Ramos (cell line): ENCODE data around the gene BHMT.
"Not testable (repeated sequence)": the region's sequence is repeated elsewhere in the genome, so short reads cannot be mapped to it uniquely, and the experiment has no call there.

Experiments used
- in situ Hi-C: fragments of 300-500 bp; cut with MboI; formaldehyde crosslinking; loops from one replicate; pipeline ENCODE4 v1.14.3; 2022; ENCODE audit warnings: low sequenced_read_pairs; ENCODE audit not compliant: unreplicated experiment

Gene BHMT

DNA sequence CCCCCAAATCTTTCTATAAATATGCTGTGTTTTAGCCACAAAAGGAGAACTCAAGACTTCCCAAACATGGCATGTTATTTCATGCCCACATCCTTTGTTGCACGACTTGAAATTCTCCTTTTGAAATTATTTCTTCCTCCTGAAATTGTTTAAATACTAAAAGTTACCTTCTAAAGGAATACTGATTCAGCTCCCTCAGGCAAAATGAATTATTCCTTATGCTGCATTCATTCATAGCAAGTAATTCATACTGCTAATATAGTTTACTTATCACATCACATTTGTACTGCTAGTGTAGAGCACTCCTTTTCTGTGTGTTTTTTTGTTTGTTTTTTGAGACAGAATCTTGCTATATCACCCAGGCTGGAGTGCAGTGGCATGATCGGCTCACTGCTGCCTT lies 45.7 kb downstream of the BHMT start:
- in situ Hi-C loops: no loop called here

DNA sequence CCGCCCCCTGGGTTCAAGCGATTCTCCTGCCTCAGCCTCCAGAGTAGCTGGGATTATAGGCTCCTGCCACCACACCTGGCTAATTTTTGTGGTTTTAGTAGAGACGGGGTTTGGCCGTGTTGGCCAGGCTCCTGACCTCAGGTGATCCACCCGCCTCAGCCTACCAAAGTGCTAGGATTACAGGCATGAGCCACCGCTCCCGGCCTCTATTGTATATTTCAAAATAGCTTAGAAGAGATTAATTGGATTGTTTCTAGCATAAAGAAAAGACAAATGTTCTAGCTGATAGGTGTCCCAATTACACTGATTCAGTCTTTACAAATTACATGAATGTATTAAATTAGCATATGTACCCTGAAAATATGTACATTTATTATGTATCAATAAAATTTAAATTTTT lies 50.0 kb downstream of the BHMT start:
- in situ Hi-C loops: not testable (repeated sequence)

DNA sequence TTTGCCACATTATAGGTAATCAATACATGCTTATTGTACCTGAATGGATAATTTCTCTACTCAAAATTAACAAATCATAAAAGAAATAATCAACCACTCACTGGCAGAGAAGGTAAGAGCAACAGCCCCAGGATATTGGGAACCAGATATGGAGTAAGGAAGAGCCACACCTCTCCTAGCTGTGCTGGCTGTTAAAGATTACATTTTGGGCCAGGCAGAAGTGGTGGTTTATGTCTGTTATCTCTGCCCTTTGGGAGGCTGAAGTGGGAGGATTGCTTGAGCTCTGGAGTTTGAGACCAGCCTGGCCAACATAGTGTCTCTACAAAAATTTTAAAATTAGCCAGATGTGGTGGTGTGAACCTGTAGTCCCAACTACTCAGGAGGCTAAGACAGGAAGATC lies 56.4 kb downstream of the BHMT start:
- in situ Hi-C loops: no loop called here

DNA sequence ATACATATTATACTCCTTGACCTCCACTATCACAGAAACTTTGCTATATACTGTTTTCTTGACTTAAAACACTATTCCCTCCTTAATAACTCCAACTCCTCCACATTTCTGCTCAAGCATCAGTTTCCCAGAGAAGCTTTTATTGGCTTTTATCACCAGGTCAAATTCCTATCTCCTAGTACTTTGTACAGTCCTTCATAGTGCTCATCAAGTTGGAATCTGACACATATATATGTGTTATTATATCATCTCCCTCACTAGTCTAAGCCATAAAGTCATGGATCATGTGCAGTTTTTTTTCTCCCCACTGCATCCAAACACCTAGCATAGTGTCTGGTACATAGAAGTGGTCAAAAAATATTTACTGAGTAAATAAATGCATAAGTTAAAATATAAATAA lies 59.1 kb downstream of the BHMT start:
- in situ Hi-C loops: no loop called here

DNA sequence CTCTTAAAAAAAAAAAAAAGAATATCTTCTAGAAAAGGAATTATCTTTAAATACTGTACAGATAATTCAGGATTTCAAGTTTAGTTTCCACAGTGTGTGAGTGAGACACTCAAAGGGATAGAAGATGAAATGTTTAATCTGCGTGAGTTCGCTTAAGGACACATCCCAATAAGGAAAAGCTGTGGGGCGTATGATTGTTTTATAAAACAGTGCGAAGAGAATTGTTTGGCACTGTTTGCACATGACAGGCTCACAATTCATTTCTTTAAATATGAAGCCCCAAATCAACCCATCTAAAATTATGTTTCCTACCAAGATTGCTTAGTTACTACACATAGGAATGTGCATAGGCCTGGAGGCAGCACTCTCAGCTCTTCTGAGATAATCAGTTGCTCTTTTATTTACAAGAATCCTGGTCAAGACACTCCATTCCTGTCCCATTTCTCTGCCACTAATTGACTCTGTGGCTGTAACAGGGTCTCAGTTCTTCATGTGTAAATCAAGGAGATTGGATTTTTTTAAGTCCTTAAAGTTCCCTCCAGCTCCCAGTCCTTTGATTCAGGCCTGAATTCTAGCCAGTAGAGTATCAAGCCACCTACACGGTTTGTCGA lies 60.1 kb downstream of the BHMT start:
- in situ Hi-C loops: no loop called here

DNA sequence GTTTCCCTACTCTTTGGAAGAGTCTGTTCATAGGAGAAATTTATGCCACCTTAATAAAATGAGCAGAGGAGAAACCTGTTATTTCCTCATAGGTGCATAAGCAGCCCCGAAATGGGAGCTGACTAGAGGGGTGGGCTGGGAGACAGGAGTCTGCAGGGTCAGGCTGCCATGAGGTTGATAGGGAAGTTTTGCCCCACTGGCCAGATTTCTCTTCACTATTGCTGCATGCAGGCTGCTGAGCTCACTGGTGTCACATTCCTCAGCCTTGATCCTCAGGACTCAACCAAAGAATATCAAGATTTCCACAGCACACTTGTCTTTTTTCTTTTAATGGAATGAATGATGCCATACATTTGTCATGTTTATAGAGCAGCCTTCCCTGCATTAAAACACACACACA lies 60.7 kb downstream of the BHMT start:
- in situ Hi-C loops: no loop called here

DNA sequence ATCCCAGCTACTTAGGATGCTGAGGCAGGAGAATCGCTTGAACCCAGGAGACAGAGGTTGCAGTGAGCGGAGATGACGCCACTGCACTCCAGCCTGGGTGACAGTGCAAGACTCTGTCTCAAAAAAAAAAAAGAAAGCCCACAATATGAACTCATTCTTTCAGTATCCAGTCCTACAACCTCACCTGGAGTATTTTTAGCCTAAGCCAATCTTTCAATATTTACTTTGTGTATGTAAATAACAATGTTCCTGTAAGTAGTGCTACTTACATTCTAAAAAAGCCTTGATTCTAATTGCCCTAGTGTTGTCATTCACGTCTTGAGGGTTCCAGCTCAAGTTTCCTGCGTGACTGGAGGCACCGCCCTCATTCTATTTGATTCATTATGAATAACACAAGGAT lies 62.0 kb downstream of the BHMT start:
- in situ Hi-C loops: no loop called here

DNA sequence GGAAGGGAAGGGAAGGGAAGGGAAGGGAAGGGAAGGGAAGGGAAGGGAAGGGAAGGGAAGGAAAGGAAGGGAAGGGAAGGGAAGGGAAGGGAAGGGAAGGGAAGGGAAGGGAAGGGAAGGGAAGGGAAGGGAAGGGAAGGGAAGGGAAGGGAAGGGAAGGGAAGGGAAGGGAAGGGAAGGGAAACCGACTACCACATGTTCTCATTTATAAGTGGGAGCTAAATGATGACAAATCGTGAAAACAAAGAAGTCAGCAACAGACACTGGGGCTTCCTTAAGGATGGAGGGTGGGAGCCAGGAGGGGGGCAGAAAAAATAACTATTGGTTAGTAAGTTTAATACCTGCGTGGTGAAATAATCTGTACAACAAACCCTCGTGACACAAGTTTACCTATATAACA lies 68.8 kb downstream of the BHMT start:
- in situ Hi-C loops: not testable (repeated sequence)

DNA sequence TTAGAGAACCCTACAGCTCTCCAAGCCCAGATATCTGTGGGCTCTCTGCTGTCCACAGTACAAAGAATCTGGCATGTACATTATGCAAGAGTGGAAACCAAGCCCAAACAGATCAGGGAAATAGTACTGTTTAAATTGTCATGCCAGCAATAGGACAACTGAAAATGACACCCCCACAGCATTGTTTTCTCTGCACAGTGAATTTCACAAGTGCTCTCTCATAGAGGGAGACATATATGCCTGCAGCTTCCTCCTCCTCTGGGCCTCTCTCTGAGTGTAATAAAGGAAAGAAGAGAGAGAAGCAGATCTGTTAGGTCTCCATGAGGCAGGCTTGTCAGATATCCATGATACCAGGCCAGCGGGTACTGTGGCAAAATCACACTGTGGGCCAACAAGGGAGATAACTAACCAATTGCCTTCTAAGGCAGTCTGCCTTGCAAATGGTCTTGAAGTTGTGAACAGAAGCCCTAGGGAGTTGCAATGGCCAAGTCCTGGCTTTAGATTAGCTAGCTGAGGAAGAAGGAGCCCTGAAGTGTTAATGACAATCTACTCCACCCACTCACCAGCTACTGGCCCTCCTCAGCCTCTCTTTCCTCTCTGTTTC lies 69.9 kb downstream of the BHMT start:
- in situ Hi-C loops: no loop called here
